Mucosa of descending colon (tissue), 3 donors: ENCODE measurements around the gene OSBPL1A. TPM values are rescaled to one million over a fixed set of nuclear protein-coding genes. Genes with fewer than 3 reads are reported as not detected.

ENCODE experiments used
- ATAC-seq: fragments of 200-7000 bp; cut with Tn5 transposase; one replicate; pipeline ENCODE4 v1.9.1; 2020; ENCODE audit warnings: mild to moderate bottlenecking, moderate library complexity
- DNase-seq, 3 donors: peaks; one replicate each; pipeline ENCODE4 v3.0.0-alpha.2; 2020
- H3K36me3 ChIP-seq: fragments of 200-600 bp; one replicate; pipeline ENCODE4 v1.8.0; 2021; ENCODE audit warnings: low read depth, mild to moderate bottlenecking
- H3K4me1 ChIP-seq: fragments of 200-600 bp; one replicate; pipeline ENCODE4 v1.8.0; 2021; ENCODE audit warnings: low read depth, mild to moderate bottlenecking
- H3K4me3 ChIP-seq: fragments of 200-600 bp; one replicate; pipeline ENCODE4 v1.8.0; 2021; ENCODE audit warnings: mild to moderate bottlenecking
- H3K9me3 ChIP-seq: fragments of 200-600 bp; one replicate; pipeline ENCODE4 v1.8.0; 2021; ENCODE audit warnings: mild to moderate bottlenecking
- CTCF ChIP-seq: fragments of 200-600 bp; IDR thresholded peaks from one replicate; pipeline ENCODE4 v1.8.0; 2022; ENCODE audit warnings: antibody characterized with exemption, mild to moderate bottlenecking
- intact Hi-C, 2 donors: fragments of 100-400 bp; cut with DNase I in 1 of 2; cut with micrococcal nuclease in 1 of 2; formaldehyde crosslinking; loops; one replicate each; pipeline versions ENCODE4 v1.11.0 to v1.11.1; 2022; cut with DNase I, micrococcal nuclease
- total RNA-seq, 3 donors: library from RNA; stranded (reverse); fragmentation: NEBNext Ultra II Directional in 2 of 3; extraction: Animal tissue kit (Norgen Biotek cat#: 25700) in 2 of 3; gene quantifications; one replicate each; pipeline versions ENCODE4 v1.2.1 to v1.2.4, GENCODE V29; 2021 to 2023
- donor health status: DM: no; HTN: no; CAD: no; lungs with moderate emphysema.
- donor health status: DM: no; HTN: no; CAD: no.
- donor health status: DM: no; HTN: yes; CAD: no.

Gene OSBPL1A
- total RNA-seq, 3 donors from 2014 or later = 32.5 to 77.5 (median 69.8) TPM

- ATAC-seq = no peak
- H3K36me3 ChIP-seq = no peaks in the 10 kb centered on the region
- no peak overlapping the region for H3K4me3 ChIP-seq
- no peaks in the 10 kb centered on the region for H3K4me1 ChIP-seq
- no peaks in the 10 kb centered on the region for H3K9me3 ChIP-seq
- intact Hi-C loops = no loop called here
- DNase-seq = no peak
- TF ChIP-seq CTCF = no peak
These were observed 189.2 kb downstream of the OSBPL1A start for GRCh38 chr18:24208270-24209035.

- H3K4me3 ChIP-seq = no peak overlapping the region
- intact Hi-C loops = no loop called here
- TF ChIP-seq CTCF = no peak
These were observed 192.7 kb downstream of the OSBPL1A start for GRCh38 chr18:24204904-24205303.

GRCh38 chr18:24201699-24202687 is 195.6 kb downstream of the OSBPL1A start:
- H3K4me3 ChIP-seq = no peak overlapping the region
- DNase-seq = no peak
- no peak for ATAC-seq
- TF ChIP-seq CTCF = no peak
- no peaks in the 10 kb centered on the region for H3K36me3 ChIP-seq
- no peaks in the 10 kb centered on the region for H3K9me3 ChIP-seq
- intact Hi-C loops = no loop called here
- no peaks in the 10 kb centered on the region for H3K4me1 ChIP-seq

More at GRCh38 chr18:24204904-24205303, 192.7 kb downstream of the OSBPL1A start:
- ATAC-seq (no peak), DNase-seq (no peak)
- H3K4me1 ChIP-seq = no peaks in the 10 kb centered on the region
- H3K36me3 ChIP-seq = no peaks in the 10 kb centered on the region
- no peaks in the 10 kb centered on the region for H3K9me3 ChIP-seq

GRCh38 chr18:24200494-24201290 is 196.9 kb downstream of the OSBPL1A start:
- no peak for TF ChIP-seq CTCF
- ATAC-seq (no peak), DNase-seq (no peak)
- Histone ChIP-seq H3K4me3 (no peak overlapping the region), H3K9me3 (no peaks in the 10 kb centered on the region), H3K4me1 (no peaks in the 10 kb centered on the region), H3K36me3 (no peaks in the 10 kb centered on the region)
- intact Hi-C loops = no loop called here

GRCh38 chr18:24199372-24199962 is 198.2 kb downstream of the OSBPL1A start:
- ATAC-seq (no peak), DNase-seq (no peak)
- TF ChIP-seq CTCF = no peak
- H3K9me3 ChIP-seq = no peaks in the 10 kb centered on the region
- no peaks in the 10 kb centered on the region for H3K36me3 ChIP-seq
- no peaks in the 10 kb centered on the region for H3K4me1 ChIP-seq
- intact Hi-C loops = no loop called here
- H3K4me3 ChIP-seq = no peak overlapping the region
